ENCODE results near the gene UQCR11. TPM values are rescaled to one million over a fixed set of nuclear protein-coding genes. Genes with fewer than 3 reads are reported as not detected.

The UQCR11 gene
- polyA plus RNA-seq, result 124 TPM
- long read RNA-seq, donor 1, transcript UQCR11-203 (3 exons, 1,324 nt), result major isoform, 97 of 119 reads
- long read RNA-seq, donor 1, partial matches to known transcripts, result 21 of 119 reads
- long read RNA-seq, donor 1, other reads (novel, unspliced or antisense), result 0 of 119 reads
- long read RNA-seq, donor 2, transcript UQCR11-203 (3 exons, 1,324 nt), result major isoform, 282 of 338 reads
- long read RNA-seq, donor 2, transcript UQCR11-201 (2 exons, 753 nt), result minor isoform, 5 of 338 reads
- long read RNA-seq, donor 2, partial matches to known transcripts, result 45 of 338 reads
- long read RNA-seq, donor 2, other reads (novel, unspliced or antisense), result 5 of 338 reads
- long read RNA-seq, donor 3, result 0 reads
- long read RNA-seq, donor 4, transcript UQCR11-203 (3 exons, 1,324 nt), result major isoform, 38 of 48 reads
- long read RNA-seq, donor 4, partial matches to known transcripts, result 10 of 48 reads
- long read RNA-seq, donor 4, other reads (novel, unspliced or antisense), result 0 of 48 reads
- long read RNA-seq, donor 5, transcript UQCR11-203 (3 exons, 1,324 nt), result major isoform, 127 of 147 reads
- long read RNA-seq, donor 5, partial matches to known transcripts, result 19 of 147 reads
- long read RNA-seq, donor 5, other reads (novel, unspliced or antisense), result 0 of 147 reads
- long read RNA-seq, donor 6, transcript UQCR11-203 (3 exons, 1,324 nt), result major isoform, 182 of 266 reads
- long read RNA-seq, donor 6, transcript UQCR11-201 (2 exons, 753 nt), result minor isoform, 5 of 266 reads
- long read RNA-seq, donor 6, partial matches to known transcripts, result 79 of 266 reads
- long read RNA-seq, donor 6, other reads (novel, unspliced or antisense), result 0 of 266 reads
- long read RNA-seq, donor 7, transcript UQCR11-203 (3 exons, 1,324 nt), result major isoform, 157 of 195 reads
- long read RNA-seq, donor 7, partial matches to known transcripts, result 33 of 195 reads
- long read RNA-seq, donor 7, other reads (novel, unspliced or antisense), result 0 of 195 reads
- long read RNA-seq, donor 8, transcript UQCR11-203 (3 exons, 1,324 nt), result major isoform, 389 of 458 reads
- long read RNA-seq, donor 8, partial matches to known transcripts, result 66 of 458 reads
- long read RNA-seq, donor 8, other reads (novel, unspliced or antisense), result 0 of 458 reads
- long read RNA-seq, donor 9, transcript UQCR11-201 (2 exons, 753 nt), result minor isoform, 7 of 373 reads
- long read RNA-seq, donor 9, transcript UQCR11-203 (3 exons, 1,324 nt), result major isoform, 295 of 373 reads
- long read RNA-seq, donor 9, partial matches to known transcripts, result 70 of 373 reads
- long read RNA-seq, donor 9, other reads (novel, unspliced or antisense), result 0 of 373 reads
- long read RNA-seq, donor 10, transcript UQCR11-203 (3 exons, 1,324 nt), result major isoform, 276 of 325 reads
- long read RNA-seq, donor 10, partial matches to known transcripts, result 45 of 325 reads
- long read RNA-seq, donor 10, other reads (novel, unspliced or antisense), result 0 of 325 reads
- long read RNA-seq, donor 11, transcript UQCR11-203 (3 exons, 1,324 nt), result major isoform, 185 of 218 reads
- long read RNA-seq, donor 11, partial matches to known transcripts, result 30 of 218 reads
- long read RNA-seq, donor 11, other reads (novel, unspliced or antisense), result 0 of 218 reads

DNA sequence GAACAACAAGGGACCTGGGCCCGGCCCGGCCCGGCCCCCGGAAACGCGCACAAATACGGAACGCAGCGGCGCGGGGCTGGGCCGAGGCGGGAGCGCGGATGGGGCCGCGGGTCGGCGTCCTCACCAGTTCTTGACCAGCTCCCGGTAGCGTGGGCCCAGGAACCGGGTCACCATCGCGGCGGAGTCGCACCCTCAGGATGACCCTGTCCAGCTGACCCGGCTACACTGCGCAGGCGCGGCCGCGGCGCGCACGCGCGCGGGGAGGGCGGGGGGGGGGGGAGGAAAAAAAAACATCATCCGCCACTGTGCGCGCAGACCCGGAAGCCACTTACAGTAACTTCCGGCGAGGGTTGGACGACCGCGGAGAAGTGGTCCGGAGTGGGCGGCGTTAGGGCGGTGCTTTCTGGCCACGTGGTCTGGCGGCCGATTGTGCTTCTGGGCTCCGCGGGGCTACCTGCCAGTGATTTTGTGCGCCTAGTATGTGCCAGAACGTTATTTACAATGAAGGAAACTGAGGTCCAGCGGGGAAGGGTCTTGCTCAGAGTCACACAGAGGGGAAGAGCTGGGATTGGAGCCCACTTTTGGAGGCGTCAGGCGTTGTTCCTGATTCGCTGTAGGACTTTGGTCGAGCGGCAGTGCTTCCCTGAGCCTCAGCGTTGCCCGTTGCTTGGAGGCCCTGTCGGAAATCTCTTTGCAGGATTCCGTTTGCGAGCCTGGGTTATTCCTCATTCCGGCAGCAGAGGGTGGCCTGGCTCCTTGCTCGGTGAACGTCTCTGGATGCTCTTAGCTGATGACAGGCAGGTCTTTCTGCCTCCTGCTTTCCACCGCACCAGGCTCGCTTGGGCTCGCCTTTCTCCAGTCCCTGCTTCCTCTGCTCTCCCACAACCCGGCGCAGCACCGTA, at the start of gene UQCR11:
TSS of gene UQCR11 (minus strand) at position 227 of the 902 bp plus-strand sequence. CDS start at position 174, 53 bp downstream.
- DNase-seq, result peak; percentile 92 to 97
- peaks cover 5% of the 10 kb centered on the region for H3K4me1 ChIP-seq (ENCODE audit: control insufficient read depth, insufficient read depth, low read length)
- no peaks in the 10 kb centered on the region for H3K9me3 ChIP-seq (ENCODE audit: control insufficient read depth, low read depth, low read length)
- peaks cover 11% of the 10 kb centered on the region for H3K36me3 ChIP-seq (ENCODE audit: control insufficient read depth, insufficient read depth, low read length)
- peak within 1 kb of the TSS; percentile 91 for H3K27ac ChIP-seq (ENCODE audit: low read length)
- no CpG with 5 or more reads among the region's 79 CpGs for WGBS (ENCODE audit: insufficient coverage, low lambda C conversion rate)
- H3K4me3 ChIP-seq (ENCODE audit: low read length), result peak within 1 kb of the TSS; percentile 94
- no peaks in the 10 kb centered on the region for H3K27me3 ChIP-seq (ENCODE audit: control insufficient read depth, insufficient read depth, low read length)

DNA sequence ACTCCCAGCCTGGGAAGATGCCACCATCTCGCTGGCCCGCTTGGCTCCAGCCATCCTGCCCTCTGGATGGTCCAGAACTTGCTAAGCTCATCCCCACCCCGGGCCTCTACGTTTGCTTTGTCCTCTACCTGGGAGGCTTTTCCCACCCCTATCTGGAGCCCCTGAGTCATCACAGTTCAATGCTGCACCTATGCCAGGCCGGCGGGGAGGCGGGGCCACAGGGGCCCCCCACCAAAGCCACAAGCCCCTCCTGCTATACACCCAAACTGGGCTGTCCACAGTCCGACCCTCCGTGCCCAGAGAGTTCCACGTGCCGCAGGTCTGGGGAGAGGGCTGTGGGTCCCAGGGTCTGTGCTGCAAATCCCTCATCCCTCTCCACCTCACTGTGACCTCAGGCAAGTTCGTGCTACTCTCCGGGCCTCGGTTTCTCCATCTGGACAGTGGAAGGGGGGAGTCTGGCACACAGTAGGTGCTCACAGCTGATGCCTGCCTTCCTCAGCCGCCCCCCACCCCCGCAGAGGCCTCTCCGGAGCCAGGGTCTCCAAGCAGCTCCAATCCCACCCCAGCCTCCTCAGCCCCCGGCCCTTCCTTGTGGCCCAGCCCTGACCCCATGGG, 49.0 kb upstream of the UQCR11 start:
- no peaks in the 10 kb centered on the region for H3K27me3 ChIP-seq (ENCODE audit: control insufficient read depth, insufficient read depth, low read length)
- no peak for DNase-seq
- H3K36me3 ChIP-seq (ENCODE audit: control insufficient read depth, insufficient read depth, low read length), result peaks cover 6% of the 10 kb centered on the region
- peaks cover 22% of the 10 kb centered on the region for H3K4me1 ChIP-seq (ENCODE audit: control insufficient read depth, insufficient read depth, low read length)
- H3K4me3 ChIP-seq (ENCODE audit: low read length), result no peak overlapping the region
- H3K27ac ChIP-seq (ENCODE audit: low read length), result no peak overlapping the region
- no peaks in the 10 kb centered on the region for H3K9me3 ChIP-seq (ENCODE audit: control insufficient read depth, low read depth, low read length)
- WGBS (ENCODE audit: insufficient coverage, low lambda C conversion rate), result no CpG with 5 or more reads among the region's 18 CpGs

DNA sequence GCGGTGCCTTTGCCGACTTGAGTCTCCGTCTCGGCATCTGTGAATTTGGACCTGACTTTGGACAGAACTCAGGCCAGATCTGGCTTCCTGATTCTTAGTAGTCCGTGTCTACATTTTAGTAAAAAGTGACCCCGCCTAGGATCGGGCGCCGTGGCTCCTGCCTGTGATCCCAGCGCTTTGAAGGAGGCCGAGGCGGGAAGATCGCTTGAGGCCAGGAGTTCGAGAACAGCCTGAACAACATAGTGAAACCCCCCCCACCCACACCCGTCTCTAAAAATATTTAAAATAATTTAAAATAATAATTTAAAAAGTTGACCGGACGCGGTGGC, 48.0 kb upstream of the UQCR11 start:
- no peak for DNase-seq
- Histone ChIP-seq H3K36me3 (ENCODE audit: control insufficient read depth, insufficient read depth, low read length) (peaks cover 15% of the 10 kb centered on the region), H3K9me3 (ENCODE audit: control insufficient read depth, low read depth, low read length) (no peaks in the 10 kb centered on the region), H3K27ac (ENCODE audit: low read length) (peak overlapping the region; percentile 56), H3K4me1 (ENCODE audit: control insufficient read depth, insufficient read depth, low read length) (peaks cover 21% of the 10 kb centered on the region), H3K27me3 (ENCODE audit: control insufficient read depth, insufficient read depth, low read length) (no peaks in the 10 kb centered on the region), H3K4me3 (ENCODE audit: low read length) (peak overlapping the region; percentile 60)
- no CpG with 5 or more reads among the region's 18 CpGs for WGBS (ENCODE audit: insufficient coverage, low lambda C conversion rate)

DNA sequence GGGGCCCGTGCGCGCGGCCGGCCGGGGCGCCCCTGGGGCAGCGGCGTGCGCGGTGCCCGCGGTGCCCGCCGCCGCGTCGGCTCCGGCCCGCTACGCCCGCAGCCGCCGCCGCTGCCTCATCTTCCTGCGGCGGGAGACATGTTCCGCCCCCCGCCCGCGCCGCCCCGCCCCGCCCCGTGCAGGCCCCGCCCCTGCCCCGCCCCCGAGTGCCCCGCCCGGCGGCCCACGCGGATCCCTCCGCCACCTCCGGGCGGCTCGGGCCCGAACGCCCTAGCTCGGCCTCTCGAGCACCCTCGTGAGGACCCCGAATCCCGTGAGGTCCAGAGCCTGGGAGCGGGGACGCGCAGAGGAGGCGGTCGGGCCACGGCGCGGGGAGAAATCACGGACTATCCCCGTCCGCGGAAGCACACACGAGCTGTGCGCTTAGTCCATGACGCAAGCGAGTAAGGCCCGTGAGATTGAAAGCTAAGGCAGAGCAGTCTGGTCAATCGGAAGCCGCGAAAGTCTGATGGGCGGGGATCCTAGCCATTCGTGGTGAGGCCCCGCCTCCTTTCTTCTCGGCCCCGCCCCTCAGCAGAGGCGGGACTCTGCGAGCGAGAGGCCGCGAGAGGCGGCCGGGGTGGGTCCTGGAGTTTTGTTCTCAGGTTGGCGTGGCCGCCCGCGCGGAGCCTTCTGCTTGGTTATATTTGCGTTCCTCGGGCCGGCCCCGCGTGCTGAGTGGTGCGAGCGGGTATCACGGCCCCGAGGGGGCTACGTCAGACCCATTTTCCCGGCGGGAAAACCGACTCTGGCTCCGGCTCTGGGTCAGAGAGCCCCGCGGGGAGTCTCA, 47.4 kb upstream of the UQCR11 start, which contains the start of gene TCF3:
TSS of gene TCF3 (minus strand) at position 145 of the 829 bp plus-strand sequence. CDS start 2,367 bp downstream, outside the sequence.
- Histone ChIP-seq H3K36me3 (ENCODE audit: control insufficient read depth, insufficient read depth, low read length) (peaks cover 21% of the 10 kb centered on the region), H3K4me1 (ENCODE audit: control insufficient read depth, insufficient read depth, low read length) (peaks cover 16% of the 10 kb centered on the region), H3K27me3 (ENCODE audit: control insufficient read depth, insufficient read depth, low read length) (no peaks in the 10 kb centered on the region), H3K9me3 (ENCODE audit: control insufficient read depth, low read depth, low read length) (no peaks in the 10 kb centered on the region), H3K4me3 (ENCODE audit: low read length) (peak within 1 kb of the TSS; percentile 79), H3K27ac (ENCODE audit: low read length) (peak within 1 kb of the TSS; percentile 86)
- whole genome bisulfite sequencing (ENCODE audit: insufficient coverage, low lambda C conversion rate), result no CpG with 5 or more reads among the region's 107 CpGs
- DNase-seq, result peak; percentile 99 to 100

DNA sequence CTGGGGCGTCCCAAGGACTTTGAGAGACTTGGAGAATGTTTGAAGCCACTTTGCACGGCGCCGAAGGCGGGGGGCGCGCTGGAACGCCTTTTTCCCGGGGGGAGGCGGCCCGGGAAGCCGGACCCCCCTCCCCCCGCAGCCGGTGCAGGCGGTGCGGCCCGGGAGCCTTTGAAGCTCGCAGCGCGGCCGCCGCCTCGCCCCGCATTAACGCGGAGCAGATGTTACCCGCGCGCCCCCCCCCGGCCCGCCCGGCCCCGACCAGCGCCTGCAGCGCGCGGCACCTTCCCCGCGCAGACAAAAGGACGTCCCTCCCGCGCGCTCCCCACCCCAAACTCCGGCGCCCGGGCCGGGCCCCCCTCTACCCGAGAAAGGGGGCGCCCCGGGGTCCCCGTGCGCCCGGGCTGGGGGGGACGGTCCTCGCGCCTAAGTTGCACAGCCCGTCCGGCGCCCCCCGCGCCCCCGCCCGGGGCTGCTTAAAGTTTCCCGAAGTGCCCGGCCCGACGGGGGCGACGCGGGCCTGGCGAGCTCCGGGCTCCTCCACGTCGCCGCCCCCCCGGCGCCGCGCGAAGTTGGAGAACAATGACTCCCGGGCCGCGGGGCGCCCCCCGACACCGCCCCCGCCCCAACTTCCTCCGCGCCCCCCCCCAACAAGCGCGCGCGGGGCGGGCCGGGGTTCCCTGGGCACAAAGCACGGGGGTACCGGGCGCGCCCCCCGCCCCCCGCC, 46.5 kb upstream of the UQCR11 start:
- peak; percentile 36 to 73 for DNase-seq
- no CpG with 5 or more reads among the region's 101 CpGs for WGBS (ENCODE audit: insufficient coverage, low lambda C conversion rate)
- H3K9me3 ChIP-seq (ENCODE audit: control insufficient read depth, low read depth, low read length), result no peaks in the 10 kb centered on the region
- H3K4me3 ChIP-seq (ENCODE audit: low read length), result peak overlapping the region; percentile 79
- no peaks in the 10 kb centered on the region for H3K27me3 ChIP-seq (ENCODE audit: control insufficient read depth, insufficient read depth, low read length)
- H3K27ac ChIP-seq (ENCODE audit: low read length), result peak overlapping the region; percentile 29
- H3K4me1 ChIP-seq (ENCODE audit: control insufficient read depth, insufficient read depth, low read length), result peaks cover 12% of the 10 kb centered on the region
- H3K36me3 ChIP-seq (ENCODE audit: control insufficient read depth, insufficient read depth, low read length), result peaks cover 28% of the 10 kb centered on the region

DNA sequence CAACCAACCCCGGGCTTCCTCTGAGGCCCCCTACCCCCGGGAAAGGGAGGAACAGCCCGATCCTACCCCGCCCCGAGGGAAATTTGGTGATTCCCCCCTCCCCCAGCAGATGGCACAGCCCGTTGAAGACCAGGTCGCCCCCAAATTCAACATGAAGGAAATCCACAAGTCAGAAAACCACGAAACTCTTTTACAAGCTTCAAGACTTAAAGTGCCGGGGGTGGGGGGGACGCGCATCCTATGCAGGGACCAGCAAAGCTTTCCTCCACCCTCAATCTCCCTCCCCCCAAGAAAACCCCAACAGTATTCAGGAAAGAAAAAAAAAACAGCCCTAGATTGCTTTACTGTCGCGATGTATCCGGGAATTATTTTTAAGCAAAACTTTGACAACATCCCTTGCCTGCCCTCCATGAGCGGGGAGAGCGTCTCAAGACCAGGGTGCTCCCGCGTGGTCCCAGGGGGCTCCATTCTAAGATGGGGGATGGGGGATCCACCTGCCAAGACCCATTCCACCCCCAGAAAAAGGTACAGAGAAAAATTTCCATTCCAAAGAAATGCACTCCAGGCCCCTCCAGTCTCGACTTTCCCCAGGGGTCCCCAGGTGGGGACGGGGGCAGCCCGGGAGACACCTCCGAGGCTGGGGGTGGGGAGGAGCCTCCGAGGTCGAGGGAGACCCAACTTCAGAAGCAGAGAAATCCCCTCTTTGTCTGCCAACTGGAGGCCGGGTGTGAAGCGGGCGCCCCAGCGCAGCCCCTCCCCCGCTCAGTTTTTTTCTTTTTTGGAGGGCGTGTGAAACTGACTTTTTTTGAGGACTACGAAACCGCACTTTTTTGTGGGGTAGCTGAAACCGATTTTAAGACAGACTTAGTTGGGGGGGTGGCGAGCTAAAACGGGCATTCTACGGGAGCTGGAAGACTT, 45.6 kb upstream of the UQCR11 start:
- Histone ChIP-seq H3K27me3 (ENCODE audit: control insufficient read depth, insufficient read depth, low read length) (no peaks in the 10 kb centered on the region), H3K4me1 (ENCODE audit: control insufficient read depth, insufficient read depth, low read length) (peaks cover 12% of the 10 kb centered on the region), H3K36me3 (ENCODE audit: control insufficient read depth, insufficient read depth, low read length) (peaks cover 37% of the 10 kb centered on the region), H3K4me3 (ENCODE audit: low read length) (peak overlapping the region; percentile 79), H3K9me3 (ENCODE audit: control insufficient read depth, low read depth, low read length) (no peaks in the 10 kb centered on the region), H3K27ac (ENCODE audit: low read length) (peak overlapping the region; percentile 29)
- no CpG with 5 or more reads among the region's 36 CpGs for WGBS (ENCODE audit: insufficient coverage, low lambda C conversion rate)
- no peak for DNase-seq

Data from large intestine (tissue), 12 donors.